ENCODE results near the gene PBRM1.

PBRM1 gene

GRCh38 chr3:52703341-52703740 lies 17.6 kb upstream of the PBRM1 start:
- DNase-seq (ENCODE audit: extremely low read depth, low read depth): no peak
- no peak for TF ChIP-seq CTCF (IDR thresholded peaks at IDR 0.05; ENCODE audit: low read depth, low read length)

- DNase-seq (ENCODE audit: extremely low read depth, low read depth): no peak
- no peak for TF ChIP-seq CTCF (IDR thresholded peaks at IDR 0.05; ENCODE audit: low read depth, low read length)
Observed at GRCh38 chr3:52697632-52697965, 11.9 kb upstream of the PBRM1 start.

- TF ChIP-seq CTCF (IDR thresholded peaks at IDR 0.05; ENCODE audit: low read depth, low read length): no peak
- DNase-seq (ENCODE audit: extremely low read depth, low read depth): no peak
Observed at GRCh38 chr3:52696830-52697631, 11.3 kb upstream of the PBRM1 start.

GRCh38 chr3:52695798-52696671 lies 10.3 kb upstream of the PBRM1 start:
- no peak for TF ChIP-seq CTCF (IDR thresholded peaks at IDR 0.05; ENCODE audit: low read depth, low read length)
- DNase-seq (ENCODE audit: extremely low read depth, low read depth): no peak

GRCh38 chr3:52694528-52695189 lies 8.9 kb upstream of the PBRM1 start:
- TF ChIP-seq CTCF (IDR thresholded peaks at IDR 0.05; ENCODE audit: low read depth, low read length): no peak
- no peak for DNase-seq (ENCODE audit: extremely low read depth, low read depth)

- no peak for TF ChIP-seq CTCF (IDR thresholded peaks at IDR 0.05; ENCODE audit: low read depth, low read length)
- DNase-seq (ENCODE audit: extremely low read depth, low read depth): no peak
Observed at GRCh38 chr3:52693071-52693470, 7.4 kb upstream of the PBRM1 start.

GRCh38 chr3:52690560-52690959 lies 4.8 kb upstream of the PBRM1 start:
- no peak for TF ChIP-seq CTCF (IDR thresholded peaks at IDR 0.05; ENCODE audit: low read depth, low read length)
- DNase-seq (ENCODE audit: extremely low read depth, low read depth): no peak

All from AG09319 (cell line).